ENCODE data around the gene NARF.
"Not testable (repeated sequence)": the region's sequence is repeated elsewhere in the genome, so short reads cannot be mapped to it uniquely, and the experiment has no call there.

The NARF gene

DNA sequence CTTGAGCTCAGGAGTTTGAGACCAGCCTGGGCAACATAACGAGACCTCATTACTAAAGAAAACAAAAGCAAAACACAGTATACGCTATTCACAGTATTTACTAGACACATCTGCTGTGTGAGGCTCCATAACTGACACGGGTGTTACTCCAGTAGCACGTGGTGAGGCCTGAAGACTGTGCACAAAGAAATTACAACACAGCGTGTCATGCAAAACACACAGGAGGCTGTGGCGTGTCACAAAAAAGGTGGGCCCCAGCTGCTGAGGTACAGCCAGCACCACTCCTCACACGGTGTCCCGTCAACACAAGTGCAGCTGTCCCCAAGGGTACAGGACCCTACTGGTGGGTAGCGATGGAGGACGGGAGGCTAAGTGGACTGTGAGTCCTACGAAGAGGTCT, 10.7 kb upstream of the NARF start:
- no peak for DNase-seq

DNA sequence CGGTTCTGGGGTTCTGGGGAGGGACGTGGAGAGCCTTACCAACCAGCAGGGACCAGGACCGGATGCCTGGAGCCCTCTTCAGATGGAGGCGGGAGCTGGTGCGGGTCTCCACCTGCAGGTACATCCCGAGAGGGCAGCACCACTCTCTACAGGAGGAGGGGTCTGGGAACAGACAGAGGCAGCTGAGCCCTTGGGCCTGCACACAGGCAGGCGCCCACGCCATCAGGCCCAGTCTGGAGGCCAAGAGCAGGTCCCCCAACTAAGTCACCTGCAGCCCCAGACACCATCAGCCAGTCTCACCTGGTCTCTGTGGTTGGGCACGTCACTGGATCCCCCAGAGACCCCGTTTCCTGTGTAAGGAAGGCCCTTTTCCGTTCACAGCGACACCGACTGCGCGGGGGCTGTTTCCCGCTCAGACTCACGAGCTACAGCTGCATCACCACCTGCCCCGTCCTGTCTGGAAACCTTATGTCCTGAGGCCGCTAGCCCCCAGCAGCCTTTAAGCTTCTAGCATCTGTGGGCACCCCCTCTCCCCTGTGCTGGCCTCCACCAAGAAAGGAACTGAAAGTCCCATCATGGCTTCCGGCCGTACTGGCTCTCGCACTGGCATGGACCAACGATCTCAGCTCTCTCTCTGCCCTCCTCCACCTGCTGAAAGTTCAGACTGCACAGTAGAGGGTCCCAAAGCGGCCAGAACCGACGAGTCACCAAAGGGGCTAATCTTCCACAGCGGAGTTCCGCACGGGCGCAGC, 9.2 kb upstream of the NARF start:
- DNase-seq = no peak

DNA sequence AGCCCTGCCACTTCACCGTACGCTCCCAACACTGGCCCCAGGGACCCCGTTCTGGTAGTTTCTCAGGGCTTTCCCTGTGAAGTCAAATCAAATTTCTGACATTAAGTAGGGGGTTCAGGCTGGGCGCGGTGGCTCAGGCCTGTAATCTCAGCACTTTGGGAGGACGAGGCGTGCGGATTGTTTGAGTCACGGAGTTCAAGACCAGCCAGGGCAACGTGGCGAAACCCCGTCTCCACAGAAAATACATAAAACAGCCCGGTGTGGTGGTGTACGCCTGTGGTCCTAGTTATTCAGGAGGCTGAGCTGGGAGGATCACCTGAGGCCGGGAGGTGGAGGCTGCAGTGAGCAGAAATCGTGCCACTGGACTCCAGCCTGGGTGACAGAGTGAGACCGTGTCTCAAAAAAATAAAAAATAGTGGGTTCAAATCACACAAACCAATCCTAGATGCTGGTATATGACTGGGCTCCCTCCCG, 8.6 kb upstream of the NARF start:
- no peak for DNase-seq

DNA sequence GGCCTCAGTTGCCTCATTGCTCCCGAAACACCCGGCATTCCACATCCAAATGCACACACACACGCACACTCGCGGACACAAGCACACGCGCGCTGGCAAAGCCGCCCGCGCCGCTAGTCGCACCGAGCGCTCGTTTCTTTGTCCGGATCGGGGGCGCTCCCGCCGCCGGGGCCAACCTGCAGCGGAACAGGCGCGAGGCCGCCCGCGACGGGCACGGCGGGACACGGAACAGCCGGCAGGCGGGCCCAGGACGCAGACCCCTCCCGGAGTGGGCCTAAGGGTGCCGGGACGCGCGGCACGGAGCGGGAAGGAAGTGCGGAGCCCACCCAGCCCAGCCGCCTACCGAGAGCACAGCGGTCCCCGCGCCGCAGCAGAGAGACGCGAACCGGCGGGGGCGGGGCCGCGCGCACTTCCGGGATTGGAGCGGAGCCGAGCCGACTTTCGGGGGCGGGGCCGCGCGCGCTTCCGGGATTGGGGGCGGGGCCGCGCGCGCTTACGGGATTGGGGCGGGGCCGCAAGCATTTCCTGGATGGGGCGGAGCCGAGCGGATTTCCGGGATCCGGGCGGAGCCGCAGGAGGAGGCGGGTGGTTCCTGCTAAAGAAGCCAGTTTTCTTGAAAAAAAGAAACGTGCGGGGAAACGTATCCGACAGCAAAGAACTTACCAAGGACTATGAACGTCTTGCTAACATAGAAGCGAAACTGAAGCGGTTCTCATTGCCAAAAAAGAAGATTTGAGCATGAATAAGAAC, 8.0 kb upstream of the NARF start, which contains the start of gene CYBC1:
TSS of gene CYBC1 (minus strand) at position 396 of the 750 bp plus-strand sequence. CDS start 1,498 bp downstream, outside the sequence.
- DNase-seq = peak; percentile 57 to 82

DNA sequence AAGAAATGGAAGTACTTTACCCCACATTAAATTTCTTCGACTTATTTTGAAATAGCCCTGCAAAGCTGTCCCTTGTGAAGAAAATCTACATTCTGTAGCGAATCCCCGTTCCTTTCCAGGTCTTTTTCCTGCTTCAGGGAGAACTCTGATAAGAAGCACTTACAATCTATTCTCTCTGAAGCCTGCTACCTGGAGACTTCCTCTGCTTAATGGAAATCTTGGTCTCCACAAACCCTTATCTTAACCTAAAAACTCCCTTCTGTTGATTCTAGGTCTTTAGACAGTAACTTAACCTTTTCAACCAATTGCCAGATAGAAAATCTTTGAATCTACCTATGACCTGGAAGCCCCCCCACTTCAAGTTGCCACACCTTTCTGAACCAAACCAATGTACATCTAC, 6.4 kb upstream of the NARF start:
- DNase-seq = no peak

DNA sequence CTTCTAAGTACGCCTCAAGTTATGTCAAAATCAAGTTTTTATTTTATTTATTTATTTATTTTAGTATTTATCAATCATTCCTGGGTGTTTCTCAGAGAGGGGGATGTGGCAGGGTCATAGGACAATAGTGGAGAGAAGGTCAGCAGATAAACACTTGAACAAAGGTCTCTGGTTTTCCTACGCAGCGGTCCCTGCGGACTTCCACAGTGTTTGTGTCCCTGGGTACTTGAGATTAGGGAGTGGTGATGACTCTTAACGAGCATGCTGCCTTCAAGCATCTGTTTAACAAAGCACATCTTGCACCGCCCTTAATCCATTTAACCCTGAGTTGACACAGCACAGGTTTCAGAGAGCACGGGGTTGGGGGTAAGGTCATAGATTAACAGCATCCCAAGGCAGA, 5.4 kb upstream of the NARF start:
- not testable (repeated sequence) for DNase-seq

DNA sequence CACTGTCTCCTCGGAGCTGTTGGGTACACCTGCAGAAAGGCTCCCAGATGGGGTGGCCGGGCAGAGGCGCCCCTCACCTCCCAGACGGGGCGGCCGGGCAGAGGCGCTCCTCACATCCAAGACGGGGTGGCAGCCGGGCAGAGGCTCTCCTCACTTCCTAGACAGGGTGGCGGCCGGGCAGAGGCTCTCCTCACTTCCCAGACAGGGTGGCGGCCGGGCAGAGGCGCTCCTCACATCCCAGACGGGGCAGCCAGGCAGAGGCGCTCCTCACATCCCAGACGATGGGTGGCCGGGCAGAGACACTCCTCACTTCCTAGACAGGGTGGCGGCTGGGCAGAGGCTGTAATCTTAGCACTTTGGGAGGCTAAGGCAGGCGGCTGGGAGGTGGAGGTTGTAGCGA, 4.8 kb upstream of the NARF start:
- not testable (repeated sequence) for DNase-seq

DNA sequence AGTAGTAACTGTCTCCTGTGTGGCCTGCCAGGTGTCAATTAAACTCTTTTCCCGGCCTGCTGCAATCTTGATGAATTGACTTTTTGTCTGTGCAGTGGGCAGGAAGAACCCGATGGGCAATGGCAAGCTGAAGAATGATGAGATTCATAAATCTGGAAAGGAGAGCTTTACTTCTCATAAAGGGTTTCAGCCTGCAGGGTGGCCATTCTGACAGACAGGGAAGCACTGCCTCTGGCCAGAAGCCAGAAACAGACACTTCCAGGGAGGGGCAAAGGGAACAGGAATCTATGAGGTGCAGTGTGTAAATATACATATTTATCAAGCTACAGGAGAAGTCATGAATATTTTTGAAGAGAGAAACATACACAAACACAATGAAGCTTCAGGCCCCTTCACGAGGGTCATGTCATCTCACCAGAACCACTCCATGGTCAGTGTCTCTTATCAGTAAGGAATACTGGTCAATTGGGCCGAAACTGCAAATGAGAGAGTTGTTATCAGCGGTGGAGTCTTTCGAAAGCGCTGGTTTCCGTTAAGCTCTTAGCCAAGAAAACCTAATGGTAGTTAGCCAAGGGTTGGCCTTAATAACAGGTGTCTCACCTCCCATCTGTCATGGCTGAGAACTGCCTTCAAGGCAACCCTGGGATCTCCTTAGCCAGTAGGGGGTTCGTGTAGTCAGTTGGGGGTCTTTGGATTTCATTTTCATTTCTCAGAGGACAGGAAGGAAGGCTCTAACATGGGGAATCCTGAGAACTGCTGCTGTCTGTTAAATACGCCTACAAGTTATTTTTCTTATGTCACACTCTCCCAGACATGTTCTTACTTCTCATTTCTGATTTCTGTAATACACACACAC, 1.2 kb upstream of the NARF start:
- DNase-seq = no peak

DNA sequence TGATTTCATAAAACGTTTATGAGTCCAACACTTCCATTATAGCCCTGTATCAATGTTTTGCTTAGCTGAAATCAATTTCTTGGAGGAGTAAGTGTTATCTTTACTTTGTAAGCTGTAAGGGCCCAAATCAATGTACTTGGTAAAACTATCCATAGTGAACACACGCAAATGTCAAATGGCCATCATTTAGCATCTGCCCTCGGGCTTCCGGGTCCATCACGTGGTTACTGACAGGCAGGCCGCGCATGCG, 687 bp upstream of the NARF start:
- no peak for DNase-seq

DNA sequence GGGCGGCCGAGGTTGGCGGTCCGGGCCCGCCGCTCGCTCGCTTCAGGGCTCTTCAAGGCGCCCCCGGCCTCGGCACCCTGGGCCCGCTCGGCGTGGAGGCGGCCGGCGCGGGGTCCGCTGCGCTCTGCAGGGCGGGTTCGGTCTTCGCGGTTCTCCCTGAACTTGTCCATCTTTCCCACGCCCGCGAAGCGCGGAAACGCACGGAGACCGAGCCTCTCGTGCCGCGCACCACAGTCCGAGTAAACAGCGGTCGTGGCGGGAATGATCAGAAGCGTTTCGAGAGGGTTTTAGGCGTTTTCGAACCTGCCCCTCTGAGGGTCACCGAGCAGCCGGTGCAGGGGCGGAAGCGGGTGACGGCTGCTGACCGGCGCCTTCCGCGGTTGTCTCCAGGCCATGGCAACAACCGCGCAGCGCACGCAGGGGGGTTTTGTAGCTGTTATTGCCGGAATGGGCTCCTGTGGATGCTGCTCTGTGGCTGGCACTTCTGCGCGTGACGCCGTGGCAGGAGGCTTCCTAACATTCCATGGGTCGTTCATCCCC, 414 bp downstream of the NARF start:
- DNase-seq = no peak

DNA sequence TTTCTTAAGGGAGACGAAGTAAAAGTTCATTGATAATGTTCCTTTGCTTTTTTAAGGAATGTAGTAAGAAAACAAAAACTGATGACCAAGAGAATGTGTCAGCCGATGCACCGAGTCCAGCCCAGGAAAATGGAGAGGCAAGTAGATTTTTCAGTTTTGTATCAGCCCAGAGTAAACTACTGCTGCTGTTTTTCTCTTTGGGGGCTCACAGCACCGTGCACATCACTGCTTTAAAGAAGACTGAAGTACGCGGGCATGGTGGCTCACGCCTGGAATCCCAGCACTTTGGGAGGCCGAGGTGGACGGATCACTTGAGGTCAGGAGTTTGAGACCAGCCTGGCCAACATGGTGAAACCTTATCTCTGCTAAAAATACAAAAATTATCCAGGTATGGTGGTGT, 1.4 kb downstream of the NARF start:
- DNase-seq = not testable (repeated sequence)

DNA sequence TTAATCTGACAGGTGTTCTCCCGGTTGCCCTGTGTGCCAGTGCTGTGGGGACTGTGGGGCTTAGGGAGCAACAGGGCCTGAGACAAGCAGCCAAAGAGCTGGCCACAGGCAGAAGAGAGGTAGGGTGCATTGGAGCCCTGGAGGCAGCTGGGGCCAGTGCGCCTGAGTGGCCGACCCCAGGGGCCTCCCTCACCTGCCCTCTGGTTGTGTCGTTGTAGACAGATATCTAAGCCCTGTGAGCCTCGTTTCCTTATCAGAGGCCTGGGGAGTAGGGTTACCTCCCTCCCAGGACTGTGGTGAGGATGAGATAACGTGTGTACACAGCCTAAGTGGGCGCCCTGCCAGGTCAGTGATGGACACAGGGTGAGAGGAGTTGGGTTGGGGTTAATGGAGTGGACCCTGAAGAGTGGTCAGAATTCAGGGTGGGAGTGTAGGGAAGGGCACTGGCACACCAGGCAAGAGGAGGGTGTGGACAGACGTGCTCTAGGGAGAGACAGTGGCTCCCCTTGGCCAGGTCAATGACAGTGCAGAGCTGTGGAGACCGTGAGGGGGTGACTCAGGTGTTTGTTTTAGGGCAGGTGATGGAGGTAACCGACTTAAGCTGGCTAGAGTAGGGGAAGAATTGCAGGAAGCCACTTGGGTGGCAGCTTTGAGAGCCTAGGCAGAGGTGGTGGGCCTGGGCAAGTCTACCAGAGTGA, 3.4 kb downstream of the NARF start:
- DNase-seq = no peak

DNA sequence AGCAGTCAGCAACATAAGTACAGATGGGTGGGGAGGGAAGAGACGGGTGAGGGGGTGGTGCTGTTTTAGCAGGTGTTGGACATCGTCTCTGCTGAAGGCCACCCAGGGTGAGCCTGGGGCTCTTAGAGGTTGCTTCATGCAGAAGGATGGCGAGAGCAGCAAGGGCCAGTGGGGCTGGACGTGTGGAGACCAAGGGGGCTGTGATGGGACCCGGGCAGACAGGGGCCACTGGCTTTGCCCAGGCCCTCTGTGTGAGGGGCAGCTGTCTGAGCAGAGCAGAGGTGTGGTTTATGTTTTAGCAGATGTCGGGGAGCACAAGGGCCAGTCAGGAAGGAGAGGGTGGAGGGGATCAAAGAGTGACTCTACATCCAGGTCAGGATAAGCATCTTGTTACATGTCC, 4.8 kb downstream of the NARF start:
- DNase-seq = no peak

DNA sequence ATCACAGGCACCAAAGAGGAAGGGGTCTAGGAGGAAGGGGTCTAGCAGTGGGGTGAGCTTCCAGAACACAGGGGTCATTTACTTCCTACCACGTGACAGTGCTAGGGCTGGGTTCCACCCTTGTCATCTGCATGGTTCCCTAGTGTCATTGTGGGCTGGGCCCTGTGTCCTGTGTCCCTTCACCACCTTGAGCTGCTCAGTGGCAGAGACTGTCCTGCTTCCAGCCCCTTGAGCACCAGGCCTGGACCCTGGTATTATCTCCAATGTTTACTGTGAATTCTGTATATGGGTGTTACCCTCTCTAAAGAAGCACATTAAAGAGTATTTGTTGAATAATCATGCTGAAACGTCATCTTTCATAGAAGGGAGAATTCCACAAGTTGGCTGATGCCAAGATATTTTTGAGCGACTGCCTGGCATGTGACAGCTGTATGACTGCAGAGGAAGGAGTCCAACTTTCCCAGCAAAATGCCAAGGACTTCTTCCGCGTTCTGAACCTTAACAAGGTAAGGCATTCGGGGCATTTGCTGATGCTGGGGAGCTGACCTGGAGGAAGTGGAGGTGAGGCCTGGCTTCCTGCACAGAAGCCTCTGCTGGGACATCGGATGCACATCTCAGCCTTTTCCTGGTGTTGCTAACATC, 5.5 kb downstream of the NARF start:
- no peak for DNase-seq

DNA sequence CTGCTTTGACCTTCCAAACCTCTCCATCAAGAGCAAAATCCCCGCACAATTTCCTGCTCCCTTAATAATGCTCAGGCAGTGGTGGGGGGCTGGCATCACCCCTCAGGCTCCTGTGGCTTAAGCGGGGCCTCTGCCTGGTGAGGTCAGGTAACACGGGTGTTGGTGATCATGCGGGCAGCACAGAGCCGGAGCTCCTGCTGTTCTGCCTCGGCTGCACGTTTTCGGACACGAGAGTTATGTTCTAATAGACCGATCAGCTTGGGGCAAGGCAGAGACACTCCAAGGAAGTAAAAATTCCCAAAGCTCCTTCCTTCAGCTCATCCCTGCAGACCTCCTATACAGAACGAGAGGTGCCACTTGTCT, 6.0 kb downstream of the NARF start:
- no peak for DNase-seq

DNA sequence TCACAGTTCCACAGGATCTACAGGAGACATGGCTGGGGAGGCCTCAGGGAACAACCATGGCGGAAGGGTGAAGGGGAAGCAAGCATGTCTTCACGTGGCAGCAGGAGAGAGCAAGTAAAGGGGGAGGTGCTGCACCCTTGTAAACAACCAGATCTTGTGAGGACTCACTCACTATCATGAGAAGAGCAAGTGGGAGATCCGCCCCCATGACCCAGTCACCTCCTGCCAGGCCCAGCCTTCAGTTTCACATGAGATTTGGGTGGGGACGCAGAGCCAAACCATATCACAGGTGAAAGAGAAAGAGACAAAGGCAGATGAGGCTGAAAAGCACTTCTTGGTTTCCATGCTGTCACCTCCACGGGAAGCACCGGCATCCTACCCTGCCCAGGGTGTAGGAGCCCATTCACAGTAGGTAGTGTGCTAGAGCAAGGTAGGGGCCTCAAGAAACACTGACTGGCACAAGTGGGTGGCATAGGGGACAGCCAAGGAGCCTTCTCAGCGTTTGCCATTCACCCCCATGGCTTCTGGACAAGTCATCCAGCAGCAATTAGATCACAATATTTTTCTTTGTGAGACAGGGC, 6.6 kb downstream of the NARF start:
- no peak for DNase-seq

DNA sequence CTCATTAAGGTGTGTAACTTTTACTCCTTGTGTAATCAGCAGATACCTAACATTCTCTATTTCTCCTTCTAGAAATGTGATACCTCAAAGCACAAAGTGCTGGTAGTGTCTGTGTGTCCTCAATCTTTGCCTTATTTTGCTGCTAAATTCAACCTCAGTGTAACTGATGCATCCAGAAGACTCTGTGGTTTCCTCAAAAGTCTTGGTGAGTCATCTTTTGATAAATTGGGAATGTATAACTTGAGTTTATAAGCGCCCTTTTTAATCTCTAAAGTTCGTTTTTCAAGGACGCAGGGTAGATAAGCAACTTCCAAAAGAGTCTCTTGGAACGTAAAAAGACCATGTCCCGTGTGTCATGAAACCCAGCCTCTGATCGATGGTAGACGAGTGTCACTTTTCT, 10.2 kb downstream of the NARF start:
- no peak for DNase-seq

DNA sequence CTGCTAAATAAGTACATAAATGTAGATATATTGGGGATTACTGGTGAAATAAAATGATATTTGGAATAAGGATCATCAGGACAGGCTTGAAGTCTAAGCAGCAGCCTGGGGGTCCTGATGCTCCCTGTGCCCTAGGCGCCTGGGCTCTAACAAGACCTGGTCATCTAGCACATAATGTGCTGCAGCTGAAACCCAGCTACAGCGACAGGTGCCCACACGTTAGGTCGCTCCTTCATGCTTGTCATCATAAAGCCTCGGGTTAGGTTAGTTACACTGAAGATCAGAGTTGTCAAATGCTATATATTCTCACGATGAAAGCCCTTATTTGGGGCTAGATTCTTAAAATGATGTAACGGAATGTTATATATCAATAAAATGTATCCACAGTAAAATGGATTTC, 11.5 kb downstream of the NARF start:
- no peak for DNase-seq

DNA sequence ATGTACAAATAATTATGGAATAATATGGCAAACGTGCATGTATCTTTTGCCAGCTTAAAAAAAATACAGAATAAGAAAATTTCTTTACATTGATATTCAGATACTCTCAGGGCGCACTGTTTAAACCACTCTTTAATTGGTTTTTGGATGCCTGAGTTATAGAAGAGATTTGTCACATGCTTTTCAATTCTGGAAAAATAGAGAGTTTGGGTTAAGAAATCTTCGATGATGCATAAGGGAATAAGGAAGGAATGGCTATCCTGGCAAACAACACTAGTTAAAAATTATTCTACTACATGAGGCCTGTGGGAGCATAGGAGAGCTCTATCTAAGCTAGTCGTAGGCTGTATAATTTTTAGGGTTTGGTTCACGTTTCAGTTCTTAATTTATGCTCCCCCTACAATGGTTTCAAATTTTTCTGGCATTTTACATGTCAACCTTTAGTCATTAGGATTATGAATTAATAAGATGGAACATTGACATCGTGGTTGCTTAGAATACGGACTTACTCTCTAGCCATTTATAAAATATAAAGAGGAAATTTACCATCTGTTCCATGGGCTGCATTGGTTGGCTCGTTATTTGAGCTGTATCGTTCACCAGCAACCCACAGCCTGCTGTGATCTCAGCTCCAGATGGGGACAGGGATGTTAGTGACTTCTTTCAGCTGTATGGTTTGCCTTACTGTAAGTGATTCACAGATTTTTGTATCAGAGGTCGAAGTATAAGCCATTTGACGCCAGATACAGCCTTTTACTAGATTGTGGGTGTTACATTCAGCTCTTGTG, 15.9 kb downstream of the NARF start:
- DNase-seq = no peak

DNA sequence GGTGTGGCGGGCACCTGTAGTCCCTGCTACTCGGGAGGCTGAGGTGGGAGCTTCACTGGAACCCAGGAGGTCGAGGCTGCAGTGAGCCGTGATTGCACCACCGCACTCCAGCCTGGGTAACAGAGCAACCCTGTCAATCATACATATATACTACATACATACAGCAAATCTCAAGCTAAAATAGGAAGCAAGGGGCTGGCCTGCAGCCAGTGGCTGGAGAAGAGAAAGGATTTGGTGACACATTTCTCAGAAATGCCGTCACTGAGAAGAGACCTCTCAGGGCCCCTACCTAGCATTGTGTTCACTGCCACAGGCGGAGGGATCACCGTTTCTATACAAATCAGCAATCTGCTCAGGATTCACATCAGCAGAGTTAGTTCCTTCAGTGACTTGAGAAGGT, 16.9 kb downstream of the NARF start:
- DNase-seq = no peak

DNA sequence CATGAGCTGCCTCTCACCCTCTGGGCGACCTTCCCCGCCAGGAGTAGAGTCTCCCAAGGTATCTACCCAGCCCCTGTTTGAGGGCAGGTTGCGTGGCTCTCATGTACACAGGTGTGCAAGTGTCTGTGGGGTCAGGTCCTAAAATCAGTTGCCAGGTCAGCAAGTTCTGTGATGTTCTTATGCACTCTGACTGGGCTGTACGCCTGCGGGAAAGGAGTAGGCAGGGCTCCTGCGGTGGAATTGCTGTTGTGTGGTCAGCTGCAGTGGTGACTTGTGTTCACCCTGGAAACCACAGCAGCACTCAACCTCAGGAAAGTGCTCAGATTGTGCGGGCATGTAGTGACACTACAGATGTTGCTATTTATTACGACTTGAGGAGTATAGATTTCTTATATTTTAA, 19.4 kb downstream of the NARF start:
- no peak for DNase-seq
